Measurements from ENCODE around the gene KICS2.
"Not testable (repeated sequence)": the region's sequence is repeated elsewhere in the genome, so short reads cannot be mapped to it uniquely, and the experiment has no call there.

Gene KICS2

DNA sequence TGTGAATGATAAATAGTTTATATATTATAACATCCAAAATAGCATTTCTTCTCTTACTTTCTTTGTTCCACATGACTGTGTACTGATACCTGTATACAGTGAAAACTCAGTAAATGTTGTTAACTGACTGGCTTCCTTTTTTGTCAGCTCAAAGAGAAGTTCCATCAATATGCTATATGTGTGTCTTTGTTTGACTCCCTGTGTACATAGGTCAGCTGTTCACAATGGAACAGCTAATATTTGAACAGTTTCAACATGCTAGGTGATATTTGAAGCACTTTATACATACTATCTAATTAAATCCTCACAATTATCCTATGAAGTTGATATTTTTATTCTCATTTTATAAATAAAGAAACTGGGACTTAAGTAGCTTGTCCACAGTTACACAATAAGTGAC, 15.3 kb upstream of the KICS2 start:
- no peaks in the 10 kb centered on the region for H3K4me1 ChIP-seq (ENCODE audit: control insufficient read depth, insufficient read depth, low read length)
- H3K36me3 ChIP-seq (ENCODE audit: control insufficient read depth, insufficient read depth, low read length), result no peaks in the 10 kb centered on the region
- no peak overlapping the region for H3K4me3 ChIP-seq (ENCODE audit: low read length)
- H3K9ac ChIP-seq (ENCODE audit: low read length), result no peak overlapping the region
- no peak overlapping the region for H3K27ac ChIP-seq (ENCODE audit: low read depth, low read length)
- no peaks in the 10 kb centered on the region for H3K27me3 ChIP-seq (ENCODE audit: control insufficient read depth, insufficient read depth, low read length)

DNA sequence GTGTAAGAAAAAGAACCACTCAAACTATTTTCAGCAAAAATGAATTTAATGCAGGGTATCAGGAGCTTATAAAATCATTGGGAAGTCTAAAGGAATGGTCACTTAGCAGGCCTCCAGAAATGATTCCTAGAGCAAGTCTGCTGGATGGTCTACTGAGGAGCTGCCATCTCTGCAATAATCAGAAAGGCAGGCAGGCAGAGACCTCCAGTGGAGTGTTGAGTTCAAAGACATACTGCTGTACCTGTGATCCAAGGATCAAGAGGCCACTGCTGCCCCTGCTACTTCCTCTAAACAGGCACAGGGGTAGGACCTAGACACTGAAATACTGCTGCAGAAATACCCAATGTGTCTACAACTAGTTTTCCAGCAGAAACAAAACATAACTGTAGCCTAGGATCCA, 14.5 kb upstream of the KICS2 start:
- Histone ChIP-seq H3K36me3 (ENCODE audit: control insufficient read depth, insufficient read depth, low read length) (no peaks in the 10 kb centered on the region), H3K4me1 (ENCODE audit: control insufficient read depth, insufficient read depth, low read length) (no peaks in the 10 kb centered on the region), H3K9ac (ENCODE audit: low read length) (no peak overlapping the region), H3K27ac (ENCODE audit: low read depth, low read length) (no peak overlapping the region), H3K27me3 (ENCODE audit: control insufficient read depth, insufficient read depth, low read length) (no peaks in the 10 kb centered on the region), H3K4me3 (ENCODE audit: low read length) (no peak overlapping the region)

DNA sequence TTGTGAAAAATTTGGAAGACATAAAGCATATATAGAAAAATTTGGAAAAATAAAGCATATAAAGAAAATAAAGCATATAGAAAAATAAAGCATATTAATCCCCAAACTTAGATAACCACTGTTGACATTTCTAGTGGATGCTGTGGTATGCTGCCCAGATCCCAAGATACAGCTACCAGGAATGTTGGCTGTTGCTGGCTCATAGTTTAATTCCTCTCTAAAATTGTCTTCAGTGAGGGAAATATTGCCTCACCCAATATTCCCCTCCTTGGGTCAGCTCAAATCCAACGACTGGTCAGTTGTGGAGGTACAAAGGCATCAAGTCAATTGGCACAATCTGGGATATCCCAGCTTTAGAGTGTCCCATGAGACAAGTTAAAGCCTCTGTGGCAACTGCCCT, 10.1 kb upstream of the KICS2 start:
- H3K4me1 ChIP-seq (ENCODE audit: control insufficient read depth, insufficient read depth, low read length), result no peaks in the 10 kb centered on the region
- no peaks in the 10 kb centered on the region for H3K27me3 ChIP-seq (ENCODE audit: control insufficient read depth, insufficient read depth, low read length)
- no peak overlapping the region for H3K4me3 ChIP-seq (ENCODE audit: low read length)
- no peak overlapping the region for H3K27ac ChIP-seq (ENCODE audit: low read depth, low read length)
- H3K36me3 ChIP-seq (ENCODE audit: control insufficient read depth, insufficient read depth, low read length), result no peaks in the 10 kb centered on the region
- no peak overlapping the region for H3K9ac ChIP-seq (ENCODE audit: low read length)

DNA sequence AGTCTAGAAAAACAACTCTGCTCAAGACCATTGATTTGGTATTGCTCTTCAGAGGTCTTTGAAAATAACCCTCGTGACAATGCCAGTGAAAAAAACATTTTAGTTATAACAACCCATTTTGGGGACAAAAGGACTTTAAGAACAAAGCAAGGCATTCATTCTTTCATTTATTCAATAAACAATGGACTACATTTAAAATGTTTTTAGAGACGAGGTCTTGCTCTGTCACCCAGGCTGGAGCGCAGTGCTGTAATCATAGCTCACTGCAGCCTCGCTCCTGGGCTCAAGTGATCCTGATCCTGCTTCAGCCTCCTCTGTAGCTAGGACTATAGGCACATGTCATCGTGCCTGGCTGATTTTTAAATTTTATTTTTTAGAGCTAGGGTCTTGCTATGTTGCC, 7.7 kb upstream of the KICS2 start:
- no peak overlapping the region for H3K9ac ChIP-seq (ENCODE audit: low read length)
- H3K27ac ChIP-seq (ENCODE audit: low read depth, low read length), result no peak overlapping the region

DNA sequence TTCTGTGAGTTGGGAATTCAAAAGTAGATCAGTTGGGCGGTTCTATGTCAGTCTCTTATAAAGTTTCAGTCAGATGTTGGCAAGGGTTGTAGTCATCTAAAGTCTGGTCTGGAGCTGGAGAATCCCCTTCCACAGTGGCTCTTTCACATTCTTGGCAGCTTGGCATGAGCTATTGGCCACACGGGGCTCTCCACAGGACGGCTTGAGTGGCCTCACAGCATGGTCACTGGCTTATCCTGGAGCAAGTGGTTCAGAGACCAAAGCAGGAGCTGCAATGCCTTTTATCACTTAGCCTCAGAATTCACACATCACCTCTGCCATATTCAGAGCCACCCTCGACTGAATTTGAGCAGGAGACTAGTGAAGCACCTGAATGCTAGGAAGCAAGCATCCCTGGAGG, 7.1 kb upstream of the KICS2 start:
- no peaks in the 10 kb centered on the region for H3K27me3 ChIP-seq (ENCODE audit: control insufficient read depth, insufficient read depth, low read length)
- no peak overlapping the region for H3K27ac ChIP-seq (ENCODE audit: low read depth, low read length)
- no peaks in the 10 kb centered on the region for H3K4me1 ChIP-seq (ENCODE audit: control insufficient read depth, insufficient read depth, low read length)
- no peak overlapping the region for H3K9ac ChIP-seq (ENCODE audit: low read length)
- no peaks in the 10 kb centered on the region for H3K36me3 ChIP-seq (ENCODE audit: control insufficient read depth, insufficient read depth, low read length)
- no peak overlapping the region for H3K4me3 ChIP-seq (ENCODE audit: low read length)

More for the DNA sequence above, 7.7 kb upstream of the KICS2 start:
- Histone ChIP-seq H3K4me3 (ENCODE audit: low read length) (no peak overlapping the region), H3K4me1 (ENCODE audit: control insufficient read depth, insufficient read depth, low read length) (no peaks in the 10 kb centered on the region), H3K36me3 (ENCODE audit: control insufficient read depth, insufficient read depth, low read length) (no peaks in the 10 kb centered on the region), H3K27me3 (ENCODE audit: control insufficient read depth, insufficient read depth, low read length) (no peaks in the 10 kb centered on the region)

DNA sequence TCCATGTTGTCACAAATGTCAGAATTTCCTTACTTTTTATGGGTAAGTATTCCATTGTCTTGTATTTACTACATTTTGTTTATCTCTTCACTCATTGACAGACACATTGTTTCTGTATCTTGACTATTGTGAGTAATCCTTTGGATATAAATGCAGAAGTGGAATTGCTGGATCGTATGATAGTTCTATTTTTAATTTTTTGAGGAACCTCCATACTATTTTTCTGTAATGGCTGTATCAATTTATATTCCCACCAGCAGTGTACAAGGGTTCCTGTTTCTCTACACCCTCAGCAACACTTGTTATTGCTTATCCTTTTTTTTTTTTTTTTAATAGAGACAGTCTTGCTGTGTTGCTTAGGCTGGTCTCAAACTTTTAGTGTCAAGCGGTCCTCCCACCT, 3.5 kb upstream of the KICS2 start:
- H3K27ac ChIP-seq (ENCODE audit: low read depth, low read length), result no peak overlapping the region
- H3K4me3 ChIP-seq (ENCODE audit: low read length), result no peak overlapping the region
- no peaks in the 10 kb centered on the region for H3K27me3 ChIP-seq (ENCODE audit: control insufficient read depth, insufficient read depth, low read length)
- H3K4me1 ChIP-seq (ENCODE audit: control insufficient read depth, insufficient read depth, low read length), result peaks cover 5% of the 10 kb centered on the region
- H3K9ac ChIP-seq (ENCODE audit: low read length), result no peak overlapping the region
- no peaks in the 10 kb centered on the region for H3K36me3 ChIP-seq (ENCODE audit: control insufficient read depth, insufficient read depth, low read length)

DNA sequence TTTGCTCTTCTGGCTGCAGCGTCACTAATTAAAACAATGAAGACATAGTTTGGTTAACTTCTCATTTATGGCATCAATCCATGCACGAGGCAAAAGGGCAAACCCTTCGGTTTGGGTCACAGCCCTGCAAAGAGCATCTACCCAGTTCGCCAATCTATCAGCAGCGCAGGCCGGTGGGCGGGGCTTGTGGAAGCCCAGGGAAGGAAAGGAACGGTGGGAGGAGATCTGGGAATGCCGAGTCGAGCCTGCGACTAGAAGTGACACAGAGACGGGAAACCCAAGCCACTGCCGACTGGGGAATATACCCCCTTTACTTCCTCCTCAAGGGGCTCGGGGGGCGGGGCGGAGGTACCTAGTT, 466 bp downstream of the KICS2 start:
- Histone ChIP-seq H3K27ac (ENCODE audit: low read depth, low read length) (peak overlapping the region; percentile 94), H3K4me3 (ENCODE audit: low read length) (peak overlapping the region; percentile 97), H3K36me3 (ENCODE audit: control insufficient read depth, insufficient read depth, low read length) (no peaks in the 10 kb centered on the region), H3K4me1 (ENCODE audit: control insufficient read depth, insufficient read depth, low read length) (peaks cover 5% of the 10 kb centered on the region), H3K27me3 (ENCODE audit: control insufficient read depth, insufficient read depth, low read length) (no peaks in the 10 kb centered on the region), H3K9ac (ENCODE audit: low read length) (peak overlapping the region; percentile 89)

DNA sequence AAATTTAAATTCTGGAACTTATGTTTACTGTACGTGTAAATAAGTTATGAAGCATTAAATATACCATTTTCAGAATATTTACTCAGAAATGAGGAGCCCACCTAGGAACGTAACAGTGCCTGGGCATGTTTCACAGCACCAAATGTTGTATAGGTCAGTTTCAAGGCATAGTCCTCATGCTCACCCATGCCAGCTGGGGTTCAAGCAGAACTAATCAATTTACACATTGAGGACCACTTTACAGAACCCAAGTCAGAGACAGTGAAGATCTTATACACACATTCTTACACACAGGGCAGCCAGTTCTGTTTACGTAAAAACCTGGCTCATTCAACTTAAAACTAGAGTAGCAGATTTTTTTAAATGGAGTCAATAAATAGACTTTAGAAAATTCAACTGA, 2.0 kb downstream of the KICS2 start:
- H3K4me3 ChIP-seq (ENCODE audit: low read length), result no peak overlapping the region
- H3K27me3 ChIP-seq (ENCODE audit: control insufficient read depth, insufficient read depth, low read length), result no peaks in the 10 kb centered on the region

DNA sequence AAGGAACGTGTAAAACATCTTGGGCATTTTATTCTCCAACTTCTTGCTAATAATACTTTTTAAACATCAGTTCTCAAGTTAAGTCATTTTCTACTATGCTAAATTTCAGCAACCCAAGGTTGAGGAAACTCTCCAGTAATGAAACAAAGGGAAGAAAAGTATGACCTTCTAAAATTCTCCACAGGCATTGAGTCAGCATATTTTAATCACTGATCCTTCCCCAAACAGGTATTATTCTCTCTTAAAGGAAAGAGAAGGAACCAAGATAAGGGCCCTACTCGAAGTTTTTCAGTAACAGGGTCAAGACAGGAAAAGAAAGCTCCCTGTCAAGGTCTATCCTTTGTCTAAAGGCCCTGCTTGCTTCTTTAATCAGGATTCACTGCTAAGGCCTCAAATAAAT, 3.0 kb downstream of the KICS2 start:
- no peak overlapping the region for H3K27ac ChIP-seq (ENCODE audit: low read depth, low read length)
- H3K27me3 ChIP-seq (ENCODE audit: control insufficient read depth, insufficient read depth, low read length), result no peaks in the 10 kb centered on the region
- no peak overlapping the region for H3K9ac ChIP-seq (ENCODE audit: low read length)
- no peaks in the 10 kb centered on the region for H3K36me3 ChIP-seq (ENCODE audit: control insufficient read depth, insufficient read depth, low read length)
- H3K4me3 ChIP-seq (ENCODE audit: low read length), result no peak overlapping the region
- H3K4me1 ChIP-seq (ENCODE audit: control insufficient read depth, insufficient read depth, low read length), result peaks cover 5% of the 10 kb centered on the region

More for the DNA sequence above, 2.0 kb downstream of the KICS2 start:
- H3K9ac ChIP-seq (ENCODE audit: low read length), result no peak overlapping the region
- H3K4me1 ChIP-seq (ENCODE audit: control insufficient read depth, insufficient read depth, low read length), result peaks cover 5% of the 10 kb centered on the region
- H3K27ac ChIP-seq (ENCODE audit: low read depth, low read length), result no peak overlapping the region
- H3K36me3 ChIP-seq (ENCODE audit: control insufficient read depth, insufficient read depth, low read length), result no peaks in the 10 kb centered on the region

DNA sequence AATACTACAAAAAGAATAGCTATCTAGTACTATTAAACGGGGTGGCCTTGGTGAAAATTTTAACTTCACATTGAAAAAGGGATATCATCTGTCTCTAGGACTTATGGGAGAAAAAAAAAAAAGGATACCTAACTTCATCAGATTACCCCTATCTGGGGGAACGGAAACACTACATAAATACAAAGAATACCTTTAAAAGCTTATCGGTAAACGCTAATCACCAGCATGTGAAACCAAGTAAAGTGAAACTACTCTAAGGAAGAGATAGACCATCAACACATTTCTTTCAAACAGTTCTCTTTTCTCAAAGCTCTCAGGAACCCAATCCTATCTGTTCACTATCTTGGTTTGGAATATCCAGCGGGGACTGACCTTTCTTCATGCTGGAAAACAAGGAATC, 3.5 kb downstream of the KICS2 start:
- Histone ChIP-seq H3K36me3 (ENCODE audit: control insufficient read depth, insufficient read depth, low read length) (no peaks in the 10 kb centered on the region), H3K27ac (ENCODE audit: low read depth, low read length) (no peak overlapping the region), H3K4me1 (ENCODE audit: control insufficient read depth, insufficient read depth, low read length) (peaks cover 5% of the 10 kb centered on the region), H3K4me3 (ENCODE audit: low read length) (no peak overlapping the region), H3K27me3 (ENCODE audit: control insufficient read depth, insufficient read depth, low read length) (no peaks in the 10 kb centered on the region), H3K9ac (ENCODE audit: low read length) (no peak overlapping the region)

DNA sequence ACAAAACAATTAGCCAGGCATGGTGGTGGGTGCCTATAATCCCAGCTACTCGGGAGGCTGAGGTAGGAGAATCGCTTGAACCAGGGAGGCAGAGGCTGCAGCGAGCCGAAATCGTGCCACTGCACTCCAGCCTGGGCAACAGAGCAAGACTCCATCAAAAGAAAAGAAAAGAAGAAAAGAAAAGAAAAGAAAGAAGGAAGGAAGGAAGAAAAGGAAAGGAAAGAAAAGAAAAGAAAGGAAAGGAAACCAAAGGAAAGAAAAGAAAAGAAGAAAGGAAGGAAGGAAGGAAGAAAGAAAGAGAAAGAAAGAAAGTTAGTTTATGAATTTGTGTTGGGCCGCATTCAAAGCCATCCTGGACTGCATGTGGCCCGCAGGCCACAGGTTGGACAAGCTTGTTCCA, 4.5 kb downstream of the KICS2 start:
- not testable (repeated sequence) for H3K4me1 ChIP-seq (ENCODE audit: control insufficient read depth, insufficient read depth, low read length); H3K27ac ChIP-seq (ENCODE audit: low read depth, low read length); H3K4me3 ChIP-seq (ENCODE audit: low read length); H3K27me3 ChIP-seq (ENCODE audit: control insufficient read depth, insufficient read depth, low read length); H3K36me3 ChIP-seq (ENCODE audit: control insufficient read depth, insufficient read depth, low read length); H3K9ac ChIP-seq (ENCODE audit: low read length)

DNA sequence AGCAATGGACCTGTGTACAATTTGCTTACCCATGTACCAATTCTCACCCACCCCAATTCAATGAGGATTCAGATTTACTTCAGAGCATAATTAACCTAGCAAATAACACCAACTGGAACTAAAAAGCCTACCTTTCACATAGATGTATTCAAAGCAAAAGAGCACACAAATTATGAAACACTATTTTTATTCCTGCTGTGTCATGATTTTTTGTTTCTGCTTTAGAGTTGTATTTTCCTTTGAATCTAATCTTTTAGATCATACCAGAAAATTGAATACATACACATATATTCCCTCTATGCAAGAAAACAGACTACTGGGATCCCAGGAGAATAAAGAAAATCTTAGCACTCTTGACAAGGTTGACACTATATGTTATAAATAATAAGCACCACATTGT, 5.9 kb downstream of the KICS2 start:
- peaks cover 1% of the 10 kb centered on the region for H3K4me1 ChIP-seq (ENCODE audit: control insufficient read depth, insufficient read depth, low read length)
- no peak overlapping the region for H3K4me3 ChIP-seq (ENCODE audit: low read length)
- H3K27ac ChIP-seq (ENCODE audit: low read depth, low read length), result no peak overlapping the region
- H3K36me3 ChIP-seq (ENCODE audit: control insufficient read depth, insufficient read depth, low read length), result no peaks in the 10 kb centered on the region
- no peaks in the 10 kb centered on the region for H3K27me3 ChIP-seq (ENCODE audit: control insufficient read depth, insufficient read depth, low read length)
- no peak overlapping the region for H3K9ac ChIP-seq (ENCODE audit: low read length)

DNA sequence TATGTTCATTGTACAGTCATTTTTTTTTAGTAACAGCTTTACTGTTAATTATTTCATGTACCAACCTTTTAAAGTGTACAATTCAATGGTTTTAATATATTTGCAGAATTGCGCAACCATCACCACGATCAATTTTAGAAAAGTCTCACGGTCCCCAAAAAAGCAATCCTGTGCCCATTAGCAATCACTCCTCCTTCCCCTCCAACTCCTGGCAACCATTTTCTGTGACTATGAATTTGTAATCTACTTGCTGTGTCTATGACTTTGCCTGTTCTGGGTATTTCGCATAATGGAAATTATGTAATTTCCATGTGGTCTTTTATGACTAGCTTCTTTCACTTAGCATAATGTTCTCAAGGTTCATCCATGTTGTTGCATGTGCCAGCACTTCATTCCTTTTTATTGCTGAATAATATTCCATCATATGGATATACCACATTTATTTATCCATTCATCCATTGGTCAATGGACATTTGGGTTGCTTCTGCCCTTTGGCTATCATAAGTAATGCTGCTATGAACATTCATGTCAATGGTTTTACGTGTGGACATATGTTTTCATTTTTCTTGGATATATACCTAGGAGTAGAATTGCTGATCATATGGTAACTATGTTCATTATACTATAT, 9.9 kb downstream of the KICS2 start:
- H3K36me3 ChIP-seq (ENCODE audit: control insufficient read depth, insufficient read depth, low read length), result no peaks in the 10 kb centered on the region
- H3K27ac ChIP-seq (ENCODE audit: low read depth, low read length), result no peak overlapping the region
- no peak overlapping the region for H3K9ac ChIP-seq (ENCODE audit: low read length)
- no peaks in the 10 kb centered on the region for H3K27me3 ChIP-seq (ENCODE audit: control insufficient read depth, insufficient read depth, low read length)
- H3K4me1 ChIP-seq (ENCODE audit: control insufficient read depth, insufficient read depth, low read length), result no peaks in the 10 kb centered on the region
- no peak overlapping the region for H3K4me3 ChIP-seq (ENCODE audit: low read length)
